ENCODE results near the gene IGFBP4. TPM values are rescaled to one million over a fixed set of nuclear protein-coding genes. Genes with fewer than 3 reads are reported as not detected.

IGFBP4 gene
- total RNA-seq, 1 donor from 2014 or later = 108 TPM

DNA sequence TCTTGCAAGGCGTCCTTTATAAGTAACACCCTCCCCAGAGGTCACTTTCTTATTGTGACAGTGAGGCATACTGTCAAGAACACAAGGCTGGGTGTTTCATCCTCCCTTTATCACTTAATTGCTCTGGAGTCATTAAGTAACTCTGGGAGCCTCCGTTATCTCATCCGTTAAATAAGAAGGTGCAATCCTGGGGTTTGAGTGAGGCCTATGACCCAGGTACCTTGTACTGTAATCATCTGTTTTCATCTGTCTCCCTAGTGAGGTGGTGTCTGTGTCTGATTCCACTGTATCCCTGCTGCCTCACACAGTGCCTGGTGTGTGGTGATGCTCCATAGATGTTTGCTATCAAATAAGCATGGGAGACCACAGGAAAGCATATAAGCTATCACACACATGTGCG lies 40.4 kb downstream of the IGFBP4 start:
- Mint-ChIP-seq H3K9me3 (no peaks in the 10 kb centered on the region), H3K36me3 (no peaks in the 10 kb centered on the region), H3K4me3 (no peak overlapping the region), H3K27ac (no peak overlapping the region), H3K27me3 (ENCODE audit: low read depth) (no peaks in the 10 kb centered on the region), H3K4me1 (peaks cover 20% of the 10 kb centered on the region)
- DNase-seq (ENCODE audit: low spot score in 2 of 2, unreplicated experiment in 2 of 2) = no peak
- TF ChIP-seq, protein P1, sequence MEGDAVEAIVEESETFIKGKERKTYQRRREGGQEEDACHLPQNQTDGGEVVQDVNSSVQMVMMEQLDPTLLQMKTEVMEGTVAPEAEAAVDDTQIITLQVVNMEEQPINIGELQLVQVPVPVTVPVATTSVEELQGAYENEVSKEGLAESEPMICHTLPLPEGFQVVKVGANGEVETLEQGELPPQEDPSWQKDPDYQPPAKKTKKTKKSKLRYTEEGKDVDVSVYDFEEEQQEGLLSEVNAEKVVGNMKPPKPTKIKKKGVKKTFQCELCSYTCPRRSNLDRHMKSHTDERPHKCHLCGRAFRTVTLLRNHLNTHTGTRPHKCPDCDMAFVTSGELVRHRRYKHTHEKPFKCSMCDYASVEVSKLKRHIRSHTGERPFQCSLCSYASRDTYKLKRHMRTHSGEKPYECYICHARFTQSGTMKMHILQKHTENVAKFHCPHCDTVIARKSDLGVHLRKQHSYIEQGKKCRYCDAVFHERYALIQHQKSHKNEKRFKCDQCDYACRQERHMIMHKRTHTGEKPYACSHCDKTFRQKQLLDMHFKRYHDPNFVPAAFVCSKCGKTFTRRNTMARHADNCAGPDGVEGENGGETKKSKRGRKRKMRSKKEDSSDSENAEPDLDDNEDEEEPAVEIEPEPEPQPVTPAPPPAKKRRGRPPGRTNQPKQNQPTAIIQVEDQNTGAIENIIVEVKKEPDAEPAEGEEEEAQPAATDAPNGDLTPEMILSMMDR (IDR thresholded peaks at IDR 0.05; ENCODE audit: unreplicated experiment) = no peak

DNA sequence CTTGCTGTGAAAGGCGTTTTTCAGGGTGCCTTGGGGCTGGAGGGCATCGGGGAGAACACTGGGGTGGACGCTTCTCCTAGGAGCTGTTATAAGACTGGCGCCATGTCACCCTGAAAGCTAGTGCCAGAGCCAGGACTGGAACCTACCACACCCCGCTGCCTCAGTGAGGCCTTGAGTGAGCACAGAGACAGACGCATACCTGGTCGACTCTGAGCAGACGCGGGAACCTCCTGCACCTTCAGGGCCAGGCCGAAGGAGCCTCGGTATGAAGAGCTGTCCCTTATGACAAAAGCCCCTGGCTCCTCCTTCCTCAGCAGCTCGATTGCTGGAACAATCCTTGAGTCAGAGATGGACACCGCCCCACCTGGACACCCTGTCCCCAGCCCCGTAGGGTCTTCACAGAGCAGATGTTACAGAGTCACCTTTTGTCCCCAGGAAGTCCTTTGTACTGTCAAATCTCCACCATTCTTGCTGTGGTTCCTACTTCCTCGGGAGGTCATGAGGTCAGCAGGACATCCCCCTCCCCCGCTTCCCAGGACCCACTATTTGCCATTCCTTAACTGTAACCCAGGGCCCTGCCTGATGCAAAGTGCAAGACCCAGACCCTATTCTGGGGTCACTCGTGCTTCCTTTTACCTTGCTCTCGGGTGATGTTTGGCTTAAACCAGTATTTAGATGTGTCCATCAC lies 41.2 kb downstream of the IGFBP4 start:
- no peaks in the 10 kb centered on the region for H3K27me3 Mint-ChIP-seq (ENCODE audit: low read depth)
- no peak for DNase-seq (ENCODE audit: low spot score in 2 of 2, unreplicated experiment in 2 of 2)
- no peaks in the 10 kb centered on the region for H3K36me3 Mint-ChIP-seq
- TF ChIP-seq, protein P1 (IDR thresholded peaks at IDR 0.05; ENCODE audit: unreplicated experiment) = no peak
- H3K9me3 Mint-ChIP-seq = no peaks in the 10 kb centered on the region
- H3K27ac Mint-ChIP-seq = no peak overlapping the region
- H3K4me3 Mint-ChIP-seq = no peak overlapping the region
- H3K4me1 Mint-ChIP-seq = peaks cover 20% of the 10 kb centered on the region

DNA sequence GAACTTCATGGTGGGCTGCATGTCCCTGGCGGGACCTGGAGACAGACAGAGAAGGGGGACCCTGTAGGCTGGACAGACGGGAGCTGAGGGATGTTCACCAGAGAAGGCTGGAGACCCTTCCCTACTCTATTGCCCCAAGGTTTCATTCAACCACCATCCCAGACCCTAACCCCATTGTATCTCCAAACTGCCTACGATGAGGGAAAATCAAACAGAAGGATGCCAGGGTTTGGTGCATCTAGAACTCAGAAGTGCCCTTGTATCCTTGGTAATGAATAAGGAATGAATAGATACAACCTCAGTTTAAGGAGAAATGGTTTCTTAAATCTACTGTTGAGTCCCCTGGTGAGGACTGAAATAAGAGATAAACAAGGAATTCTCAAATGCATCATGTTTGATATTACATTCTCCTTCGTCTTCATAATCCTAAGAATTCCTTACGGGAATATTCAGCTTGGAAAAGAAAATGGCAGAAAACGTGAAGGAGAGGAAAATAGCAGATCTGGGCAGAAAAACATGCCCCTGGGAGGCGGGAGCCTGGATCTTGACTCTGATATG lies 41.8 kb downstream of the IGFBP4 start:
- Mint-ChIP-seq H3K36me3 (no peaks in the 10 kb centered on the region), H3K4me1 (peaks cover 24% of the 10 kb centered on the region), H3K4me3 (no peak overlapping the region), H3K27me3 (ENCODE audit: low read depth) (no peaks in the 10 kb centered on the region), H3K27ac (no peak overlapping the region), H3K9me3 (no peaks in the 10 kb centered on the region)
- no peak for DNase-seq (ENCODE audit: low spot score in 2 of 2, unreplicated experiment in 2 of 2)
- TF ChIP-seq, protein P1 (IDR thresholded peaks at IDR 0.05; ENCODE audit: unreplicated experiment) = no peak

DNA sequence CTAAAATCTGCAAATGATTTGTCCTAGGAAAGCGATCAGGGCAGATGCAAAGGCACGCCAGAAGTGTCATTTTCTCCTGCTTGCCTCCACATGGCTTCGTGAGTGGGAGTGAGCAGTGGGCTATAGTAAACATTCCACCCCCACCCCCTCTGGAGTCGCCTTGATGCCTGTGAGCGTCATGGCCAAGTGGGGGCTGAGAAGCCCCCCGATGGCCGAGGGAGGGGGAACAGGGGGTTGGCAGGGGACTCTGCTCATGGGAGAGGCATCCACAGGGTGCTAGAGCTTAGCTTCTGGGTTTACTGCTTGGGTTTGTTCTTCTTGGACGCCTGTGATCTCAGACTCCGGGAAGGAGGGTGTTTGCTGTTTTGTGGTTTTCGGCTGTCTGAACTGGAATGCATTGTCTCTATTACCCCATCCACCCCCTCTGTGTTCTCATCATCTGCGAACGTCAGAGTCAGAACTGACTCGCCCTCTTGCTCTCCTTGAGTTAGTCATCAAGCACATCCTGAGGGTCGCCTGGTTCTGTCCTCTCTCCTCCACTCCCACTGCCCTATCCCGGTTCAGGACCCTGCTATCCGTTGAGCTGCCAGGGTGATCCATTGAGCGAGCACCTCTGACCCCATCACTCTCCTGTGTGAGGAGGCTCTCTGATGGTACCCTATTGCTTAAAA lies 42.7 kb downstream of the IGFBP4 start:
- no peak overlapping the region for H3K4me3 Mint-ChIP-seq
- peaks cover 31% of the 10 kb centered on the region for H3K4me1 Mint-ChIP-seq
- H3K36me3 Mint-ChIP-seq = no peaks in the 10 kb centered on the region
- H3K27me3 Mint-ChIP-seq (ENCODE audit: low read depth) = no peaks in the 10 kb centered on the region
- no peaks in the 10 kb centered on the region for H3K9me3 Mint-ChIP-seq
- no peak for DNase-seq (ENCODE audit: low spot score in 2 of 2, unreplicated experiment in 2 of 2)
- TF ChIP-seq, protein P1 (IDR thresholded peaks at IDR 0.05; ENCODE audit: unreplicated experiment) = no peak
- H3K27ac Mint-ChIP-seq = peak overlapping the region; percentile 70

DNA sequence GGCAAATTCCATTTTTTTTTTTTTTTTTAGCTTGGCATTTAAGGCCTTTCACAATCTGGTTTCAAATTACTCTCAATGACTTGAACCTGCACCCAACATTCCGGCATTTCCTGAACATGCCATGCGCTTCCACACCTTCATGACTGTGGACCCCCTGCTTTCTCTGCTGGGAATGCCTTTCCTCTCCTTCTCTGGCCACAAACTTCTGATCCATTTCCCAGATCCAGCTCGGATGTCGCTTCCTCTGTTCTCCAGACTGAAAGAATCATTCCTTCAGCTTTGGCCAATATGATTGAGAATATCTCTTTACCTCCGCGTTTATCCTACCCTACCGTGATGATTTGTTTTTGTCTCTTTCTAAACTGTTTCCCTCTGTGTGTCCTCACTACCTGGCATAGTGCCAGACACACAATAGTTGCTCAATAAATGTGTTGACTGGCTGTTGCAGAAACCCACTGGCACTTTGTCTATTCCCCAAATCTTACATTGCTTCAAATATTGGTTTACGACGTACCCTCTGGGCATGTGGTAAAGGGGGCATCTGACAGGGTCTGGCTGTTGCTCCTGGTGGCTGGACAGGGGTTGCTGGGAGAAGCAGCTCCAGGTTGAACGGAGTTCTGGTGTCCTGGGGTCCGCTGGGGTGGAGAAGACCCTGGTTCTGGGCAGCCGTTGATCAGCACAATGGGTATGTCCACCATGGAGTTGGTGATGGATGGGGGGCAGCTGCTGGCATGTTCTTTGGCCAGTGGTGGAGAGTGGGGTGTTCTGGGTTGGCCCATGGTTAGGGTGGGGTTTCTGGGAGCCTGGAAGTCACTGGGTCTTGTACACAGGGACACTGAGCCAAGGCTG lies 43.5 kb downstream of the IGFBP4 start:
- Mint-ChIP-seq H3K9me3 (no peaks in the 10 kb centered on the region), H3K27me3 (ENCODE audit: low read depth) (no peaks in the 10 kb centered on the region), H3K36me3 (no peaks in the 10 kb centered on the region), H3K4me3 (no peak overlapping the region), H3K27ac (peak overlapping the region; percentile 3), H3K4me1 (peaks cover 37% of the 10 kb centered on the region)
- TF ChIP-seq, protein P1 (IDR thresholded peaks at IDR 0.05; ENCODE audit: unreplicated experiment) = no peak
- DNase-seq (ENCODE audit: low spot score in 2 of 2, unreplicated experiment in 2 of 2) = no peak

Data from mesothelial cell of epicardium (in vitro differentiated cells).